Stimulated activated CD4-positive, alpha-beta T cell treated with anti-CD3 and anti-CD28 coated beads, TNF-alpha, amount 100 ng/mL, for 1 hour (primary cell): ENCODE data around the gene BNIPL.

Source experiments
- DNase-seq, 3 donors: peaks; one replicate each; pipeline ENCODE4 v3.0.0-alpha.2; 2020; ENCODE audit warnings: low read depth in 3 of 3, low spot score in 1 of 3

The BNIPL gene

GRCh38 chr1:151036356-151036755 is at the start of gene BNIPL:
Gene BNIPL, plus strand, starts transcription at chr1:151036586. Its CDS starts 140 bp downstream, at chr1:151036726.
- no peak for DNase-seq

- no peak for DNase-seq
Measured at GRCh38 chr1:150987924-150988323, 48.5 kb upstream of the BNIPL start.

GRCh38 chr1:150992626-150993025 is 43.8 kb upstream of the BNIPL start:
- no peak for DNase-seq

GRCh38 chr1:150994248-150994647 is 42.1 kb upstream of the BNIPL start:
- DNase-seq = no peak

- DNase-seq = no peak
Measured at GRCh38 chr1:150995460-150995859, 40.9 kb upstream of the BNIPL start.

- no peak for DNase-seq
Measured at GRCh38 chr1:150995896-150996295, 40.5 kb upstream of the BNIPL start.

GRCh38 chr1:150997126-150997872 is 39.1 kb upstream of the BNIPL start:
- no peak for DNase-seq

- no peak for DNase-seq
Measured at GRCh38 chr1:150997949-150998348, 38.4 kb upstream of the BNIPL start.

GRCh38 chr1:150999051-150999674 is 37.2 kb upstream of the BNIPL start:
- no peak for DNase-seq

- no peak for DNase-seq
Measured at GRCh38 chr1:150999926-151000325, 36.5 kb upstream of the BNIPL start.

- no peak for DNase-seq
Measured at GRCh38 chr1:151000408-151000807, 36.0 kb upstream of the BNIPL start.

GRCh38 chr1:151001602-151002001 is 34.8 kb upstream of the BNIPL start:
- DNase-seq = no peak

GRCh38 chr1:151002051-151002450 is 34.3 kb upstream of the BNIPL start:
- DNase-seq = no peak

GRCh38 chr1:151002611-151003010 is 33.8 kb upstream of the BNIPL start:
- DNase-seq = no peak

- DNase-seq = no peak
Measured at GRCh38 chr1:151003180-151003579, 33.2 kb upstream of the BNIPL start.

GRCh38 chr1:151005729-151006319 is 30.6 kb upstream of the BNIPL start:
- no peak for DNase-seq

- no peak for DNase-seq
Measured at GRCh38 chr1:151006327-151007052, 29.9 kb upstream of the BNIPL start, which contains the start of gene MINDY1. Gene MINDY1, minus strand, starts transcription at chr1:151006902. Its CDS starts 4,285 bp downstream, at chr1:151002617.

GRCh38 chr1:151007853-151008243 is 28.5 kb upstream of the BNIPL start:
- DNase-seq = no peak

GRCh38 chr1:151008244-151009205 is 27.9 kb upstream of the BNIPL start, which contains the start of gene PRUNE1:
Gene PRUNE1, plus strand, starts transcription at chr1:151008449. Its CDS starts 184 bp downstream, at chr1:151008633.
- DNase-seq = peak; percentile 87 to 92 (median 92)

GRCh38 chr1:151009206-151009587 is 27.2 kb upstream of the BNIPL start:
- no peak for DNase-seq
